GM12891 (cell line): ENCODE measurements around the gene SMAD2.

ENCODE experiments used
- DNase-seq: peaks from one replicate; pipeline ENCODE4 v3.0.0; 2011; ENCODE audit warnings: low spot score; ENCODE audit not compliant: insufficient read length
- FAIRE-seq: peaks from 2 replicates; lab custom pipeline; 2011; peaks lifted over from hg19 to GRCh38; lab: Jason Lieb, UNC
- PAX5 ChIP-seq: IDR thresholded peaks from 2 replicates; pipeline ENCODE4 v1.6.1; 2011; ENCODE audit warnings: low read length, moderate library complexity, mild to moderate bottlenecking; ENCODE audit not compliant: insufficient read depth, severe bottlenecking
- POLR2A ChIP-seq: IDR thresholded peaks from 2 replicates; pipeline ENCODE4 v1.6.1; 2011; ENCODE audit warnings: low read depth, low read length, control low read depth
- POLR2AphosphoS5 ChIP-seq: IDR thresholded peaks from 2 replicates; pipeline ENCODE4 v1.6.1; 2011; ENCODE audit warnings: low read depth, low read length, control low read depth
- POU2F2 ChIP-seq: IDR thresholded peaks from 2 replicates; pipeline ENCODE4 v1.6.1; 2011; ENCODE audit warnings: low read depth, mild to moderate bottlenecking, control low read depth, low read length, moderate library complexity
- SPI1 ChIP-seq: IDR thresholded peaks from 2 replicates; pipeline ENCODE4 v1.6.1; 2011; ENCODE audit warnings: low read depth, low read length, control low read depth
- TAF1 ChIP-seq: IDR thresholded peaks from 2 replicates; pipeline ENCODE4 v1.6.1; 2011; ENCODE audit warnings: low read depth, low read length, control low read depth

SMAD2 gene

GRCh38 chr18:47793609-47794008 is 136.8 kb downstream of the SMAD2 start:
- DNase-seq (no peak), FAIRE-seq (no peak)
- TF ChIP-seq POLR2AphosphoS5, result no peak

GRCh38 chr18:47791461-47791985 is 138.9 kb downstream of the SMAD2 start:
- FAIRE-seq (no peak), DNase-seq (no peak)
- TF ChIP-seq TAF1 (no peak), SPI1 (no peak), POU2F2 (no peak), POLR2A (no peak), POLR2AphosphoS5 (no peak), PAX5 (no peak)

GRCh38 chr18:47790036-47790435 is 140.4 kb downstream of the SMAD2 start:
- no peak for DNase-seq
- FAIRE-seq, result no peak
- TF ChIP-seq POLR2A (no peak), POLR2AphosphoS5 (no peak), SPI1 (no peak), PAX5 (no peak), POU2F2 (no peak), TAF1 (no peak)

- no peak for DNase-seq
- no peak for TF ChIP-seq POLR2A
- TF ChIP-seq TAF1, result no peak
- no peak for TF ChIP-seq PAX5
- TF ChIP-seq POU2F2, result no peak
- no peak for TF ChIP-seq SPI1
- no peak for TF ChIP-seq POLR2AphosphoS5
- no peak for FAIRE-seq
These were observed 141.8 kb downstream of the SMAD2 start for GRCh38 chr18:47788621-47789020.

- FAIRE-seq (no peak), DNase-seq (no peak)
- no peak for TF ChIP-seq POLR2A
- TF ChIP-seq SPI1, result no peak
These were observed 148.9 kb downstream of the SMAD2 start for GRCh38 chr18:47781561-47781960.

GRCh38 chr18:47780011-47780725 is 150.3 kb downstream of the SMAD2 start:
- no peak for DNase-seq
- TF ChIP-seq SPI1 (no peak), POLR2AphosphoS5 (no peak), POLR2A (no peak), POU2F2 (no peak), PAX5 (no peak), TAF1 (no peak)
- no peak for FAIRE-seq

GRCh38 chr18:47779381-47779780 is 151.1 kb downstream of the SMAD2 start:
- FAIRE-seq (no peak), DNase-seq (no peak)
- no peak for TF ChIP-seq POLR2AphosphoS5
- TF ChIP-seq TAF1, result no peak
- TF ChIP-seq POLR2A, result no peak
- TF ChIP-seq SPI1, result no peak
- no peak for TF ChIP-seq POU2F2
- TF ChIP-seq PAX5, result no peak

GRCh38 chr18:47777626-47778025 is 152.8 kb downstream of the SMAD2 start:
- FAIRE-seq (no peak), DNase-seq (no peak)
- TF ChIP-seq SPI1, result no peak
- TF ChIP-seq POLR2AphosphoS5, result no peak
- TF ChIP-seq TAF1, result no peak
- no peak for TF ChIP-seq POU2F2
- no peak for TF ChIP-seq PAX5
- no peak for TF ChIP-seq POLR2A

GRCh38 chr18:47775961-47776360 is 154.5 kb downstream of the SMAD2 start:
- FAIRE-seq, result no peak
- TF ChIP-seq POU2F2 (no peak), TAF1 (no peak), SPI1 (no peak), PAX5 (no peak), POLR2A (no peak), POLR2AphosphoS5 (no peak)
- no peak for DNase-seq

GRCh38 chr18:47773931-47774330 is 156.5 kb downstream of the SMAD2 start:
- FAIRE-seq, result no peak
- TF ChIP-seq PAX5 (no peak), SPI1 (no peak), TAF1 (no peak), POLR2A (no peak), POLR2AphosphoS5 (no peak), POU2F2 (no peak)
- no peak for DNase-seq
